ENCODE measurements around the gene CPNE8. TPM values are rescaled to one million over a fixed set of nuclear protein-coding genes. Genes with fewer than 3 reads are reported as not detected.

Gene CPNE8
- total and polyA plus RNA-seq, 2 of the 4 experiments (the other 2 are of a cell fraction), result not detected

DNA sequence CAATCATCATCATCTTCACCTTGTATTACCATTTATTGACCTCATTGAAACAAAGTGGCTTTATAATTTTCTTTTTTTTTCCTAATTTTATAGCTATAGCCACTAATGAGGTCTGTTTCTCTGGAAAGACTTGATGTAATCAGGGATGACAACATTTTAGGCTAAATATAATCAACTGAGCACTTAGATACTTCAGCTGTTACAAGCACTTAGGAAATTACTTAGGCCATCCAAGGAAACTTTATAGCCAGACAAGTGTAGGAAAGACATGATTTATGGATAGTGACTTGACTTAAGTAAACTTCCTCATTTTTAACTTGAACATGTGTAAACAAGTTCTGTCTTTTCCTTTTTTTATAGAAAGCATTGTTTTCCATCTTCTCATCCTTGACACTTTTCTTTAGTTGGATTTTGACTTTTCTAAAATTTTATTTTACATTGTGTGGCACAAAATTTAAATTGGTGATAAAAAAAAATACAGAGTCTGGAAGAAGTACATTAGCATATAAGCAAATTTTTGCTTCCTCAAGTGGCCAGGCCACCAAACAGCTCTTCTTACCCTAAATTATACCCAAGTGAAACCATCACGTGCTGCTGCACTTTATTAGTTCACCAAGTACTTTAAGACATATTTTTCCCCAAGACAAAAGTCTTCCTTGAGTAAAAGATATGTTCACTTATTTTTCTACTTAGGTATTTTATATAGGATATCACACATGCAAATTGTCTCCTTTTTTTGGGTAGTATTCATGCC is 15.1 kb downstream of the CPNE8 start:
- H2AFZ ChIP-seq (replicated peaks; ENCODE audit: low read length, poor library complexity), result no peak overlapping the region
- no peak overlapping the region for H3K4me3 ChIP-seq (ENCODE audit: insufficient read depth, low read depth, low read length)
- H3K9me1 ChIP-seq (ENCODE audit: insufficient read depth, low read length), result no peaks in the 10 kb centered on the region
- H2BK20ac ChIP-seq (ENCODE audit: low read depth, low read length), result no peak overlapping the region
- no peak overlapping the region for H3K18ac ChIP-seq (ENCODE audit: low read depth, low read length)
- H2BK5ac ChIP-seq (ENCODE audit: low read depth, low read length, poor library complexity, severe bottlenecking), result no peak overlapping the region
- H3K79me1 ChIP-seq (ENCODE audit: low read depth in 1 of 2, low read length in 2 of 2), result no peaks in the 10 kb centered on the region
- dilution Hi-C loops (cut with HindIII; ENCODE audit: low sequenced_read_pairs, unreplicated experiment) (no loop called here), intact Hi-C loops (cut with micrococcal nuclease) (no loop called here), in situ Hi-C loops (cut with MboI; ENCODE audit: low sequenced_read_pairs) (no loop called here)
- ChIA-PET POLR2A (ENCODE audit: unreplicated experiment) (interaction anchor here (0.6 kb wide), 1 partner anchor 23 kb away, joined by 11 read pairs; no protein-coding TSS in a partner anchor), CTCF (no interaction called here)
- no peak overlapping the region for H2AK5ac ChIP-seq (ENCODE audit: low read depth, low read length)
- H3K4ac ChIP-seq (ENCODE audit: low read depth, low read length), result no peak overlapping the region
- no peak overlapping the region for H2BK120ac ChIP-seq (ENCODE audit: low read depth, low read length)
- H3K27me3 ChIP-seq (ENCODE audit: control insufficient read depth, insufficient read depth, low read length), result no peaks in the 10 kb centered on the region
- DNase-seq (no peak), ATAC-seq (ENCODE audit: low read depth) (no peak)
- no CpG with 5 or more reads among the region's 1 CpG for WGBS, 2 experiments (ENCODE audit: extremely low coverage in 2 of 2, insufficient read length in 1 of 2)
- H4K20me1 ChIP-seq (ENCODE audit: insufficient read depth, low read length), result no peaks in the 10 kb centered on the region
- no peak overlapping the region for H3K27ac ChIP-seq (ENCODE audit: insufficient read depth, low read length)
- H2AK9ac ChIP-seq (replicated peaks; ENCODE audit: low read depth, low read length, poor library complexity), result no peak overlapping the region
- H3K4me2 ChIP-seq (ENCODE audit: low read depth, low read length), result no peak overlapping the region
- H3K14ac ChIP-seq (replicated peaks; ENCODE audit: low read depth, low read length), result no peak overlapping the region
- H4K91ac ChIP-seq (ENCODE audit: insufficient read depth, low read depth, low read length), result no peak overlapping the region
- H3K9ac ChIP-seq (ENCODE audit: low read depth, low read length), result no peak overlapping the region
- BruUV-seq (replicated peaks), result no TSS peak
- TF ChIP-seq, protein P1, sequence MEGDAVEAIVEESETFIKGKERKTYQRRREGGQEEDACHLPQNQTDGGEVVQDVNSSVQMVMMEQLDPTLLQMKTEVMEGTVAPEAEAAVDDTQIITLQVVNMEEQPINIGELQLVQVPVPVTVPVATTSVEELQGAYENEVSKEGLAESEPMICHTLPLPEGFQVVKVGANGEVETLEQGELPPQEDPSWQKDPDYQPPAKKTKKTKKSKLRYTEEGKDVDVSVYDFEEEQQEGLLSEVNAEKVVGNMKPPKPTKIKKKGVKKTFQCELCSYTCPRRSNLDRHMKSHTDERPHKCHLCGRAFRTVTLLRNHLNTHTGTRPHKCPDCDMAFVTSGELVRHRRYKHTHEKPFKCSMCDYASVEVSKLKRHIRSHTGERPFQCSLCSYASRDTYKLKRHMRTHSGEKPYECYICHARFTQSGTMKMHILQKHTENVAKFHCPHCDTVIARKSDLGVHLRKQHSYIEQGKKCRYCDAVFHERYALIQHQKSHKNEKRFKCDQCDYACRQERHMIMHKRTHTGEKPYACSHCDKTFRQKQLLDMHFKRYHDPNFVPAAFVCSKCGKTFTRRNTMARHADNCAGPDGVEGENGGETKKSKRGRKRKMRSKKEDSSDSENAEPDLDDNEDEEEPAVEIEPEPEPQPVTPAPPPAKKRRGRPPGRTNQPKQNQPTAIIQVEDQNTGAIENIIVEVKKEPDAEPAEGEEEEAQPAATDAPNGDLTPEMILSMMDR (conservative IDR thresholded peaks at IDR 0.05; ENCODE audit: low read depth, low read length), result no peak
- TF ChIP-seq, protein P2, sequence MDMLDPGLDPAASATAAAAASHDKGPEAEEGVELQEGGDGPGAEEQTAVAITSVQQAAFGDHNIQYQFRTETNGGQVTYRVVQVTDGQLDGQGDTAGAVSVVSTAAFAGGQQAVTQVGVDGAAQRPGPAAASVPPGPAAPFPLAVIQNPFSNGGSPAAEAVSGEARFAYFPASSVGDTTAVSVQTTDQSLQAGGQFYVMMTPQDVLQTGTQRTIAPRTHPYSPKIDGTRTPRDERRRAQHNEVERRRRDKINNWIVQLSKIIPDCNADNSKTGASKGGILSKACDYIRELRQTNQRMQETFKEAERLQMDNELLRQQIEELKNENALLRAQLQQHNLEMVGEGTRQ (IDR thresholded peaks at IDR 0.05; ENCODE audit: low read depth, low read length), result no peak
- TF ChIP-seq SMC3 (IDR thresholded peaks at IDR 0.05; ENCODE audit: low read depth, low read length) (no peak), MXI1 (IDR thresholded peaks at IDR 0.05; ENCODE audit: borderline replicate concordance, low read depth, low read length) (no peak), RCOR1 (IDR thresholded peaks at IDR 0.05; ENCODE audit: insufficient replicate concordance, low read length) (no peak), RAD21 (IDR thresholded peaks at IDR 0.05; ENCODE audit: low read length) (no peak), BHLHE40 (IDR thresholded peaks at IDR 0.05; ENCODE audit: low read depth, low read length) (no peak), RFX5 (IDR thresholded peaks at IDR 0.05; ENCODE audit: low read depth, low read length) (no peak), MAZ (IDR thresholded peaks at IDR 0.05; ENCODE audit: borderline replicate concordance, low read depth, low read length) (no peak), POLR2A (IDR thresholded peaks at IDR 0.05; ENCODE audit: low read depth, low read length) (no peak), CHD1 (IDR thresholded peaks at IDR 0.05; ENCODE audit: low read depth, low read length) (no peak), FOS (IDR thresholded peaks at IDR 0.05; ENCODE audit: low read depth, low read length) (no peak), MAFK (IDR thresholded peaks at IDR 0.05; ENCODE audit: low read depth, low read length) (no peak), NFE2L2 (IDR thresholded peaks at IDR 0.05; ENCODE audit: low read depth, low read length) (no peak), CEBPB (IDR thresholded peaks at IDR 0.05; ENCODE audit: low read depth, low read length) (no peak)
- TF ChIP-seq, protein P3, sequence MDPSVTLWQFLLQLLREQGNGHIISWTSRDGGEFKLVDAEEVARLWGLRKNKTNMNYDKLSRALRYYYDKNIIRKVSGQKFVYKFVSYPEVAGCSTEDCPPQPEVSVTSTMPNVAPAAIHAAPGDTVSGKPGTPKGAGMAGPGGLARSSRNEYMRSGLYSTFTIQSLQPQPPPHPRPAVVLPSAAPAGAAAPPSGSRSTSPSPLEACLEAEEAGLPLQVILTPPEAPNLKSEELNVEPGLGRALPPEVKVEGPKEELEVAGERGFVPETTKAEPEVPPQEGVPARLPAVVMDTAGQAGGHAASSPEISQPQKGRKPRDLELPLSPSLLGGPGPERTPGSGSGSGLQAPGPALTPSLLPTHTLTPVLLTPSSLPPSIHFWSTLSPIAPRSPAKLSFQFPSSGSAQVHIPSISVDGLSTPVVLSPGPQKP (IDR thresholded peaks at IDR 0.05; ENCODE audit: borderline replicate concordance, low read depth, low read length), result no peak
- no peak overlapping the region for H3K56ac ChIP-seq (ENCODE audit: extremely low read depth, insufficient read depth, low read length)
- no peaks in the 10 kb centered on the region for H3K4me1 ChIP-seq (ENCODE audit: control insufficient read depth, insufficient read depth, low read length)
- no peak overlapping the region for H4K5ac ChIP-seq (ENCODE audit: low read depth, low read length)
- H3K9me3 ChIP-seq (ENCODE audit: control insufficient read depth, insufficient read depth, low read length), result peaks cover 8% of the 10 kb centered on the region
- H2BK15ac ChIP-seq (ENCODE audit: low read depth, low read length), result no peak overlapping the region
- no peak overlapping the region for H4K8ac ChIP-seq (ENCODE audit: low read depth in 2 of 2, low read length in 2 of 2)
- no peak overlapping the region for H3K23ac ChIP-seq (ENCODE audit: low read depth, low read length)
- no peaks in the 10 kb centered on the region for H3K36me3 ChIP-seq (ENCODE audit: control insufficient read depth, insufficient read depth, low read length)
